ENCODE measurements around the gene P3H2. TPM values are rescaled to one million over a fixed set of nuclear protein-coding genes. Genes with fewer than 3 reads are reported as not detected.
A peak's percentile ranks its signal among the peaks of the same experiment; 100 is the strongest.
"Not testable (repeated sequence)": the region's sequence is repeated elsewhere in the genome, so short reads cannot be mapped to it uniquely, and the experiment has no call there.

The P3H2 gene
- total and polyA plus RNA-seq, 2 experiments from 2014 or later: 56.7 to 56.8 TPM

DNA sequence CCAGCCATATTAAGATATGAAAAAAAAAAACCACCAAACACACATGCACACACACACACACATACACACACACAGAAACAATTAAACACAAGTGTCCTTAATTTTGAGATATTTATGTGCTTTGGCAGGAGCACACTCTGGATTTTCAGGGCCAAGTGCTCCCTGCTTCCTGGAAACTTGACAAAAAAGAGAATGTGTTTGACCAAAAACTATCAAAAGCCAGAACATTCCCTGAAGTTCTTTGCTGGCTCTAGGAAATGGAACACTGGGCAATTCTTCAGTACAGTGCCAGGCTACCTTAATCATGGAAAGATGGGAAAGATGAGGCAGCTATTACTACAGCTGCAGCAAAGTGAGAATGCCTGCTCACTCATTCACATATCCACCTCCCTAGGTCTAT lies 44.6 kb downstream of the P3H2 start:
- TF ChIP-seq CTCF (IDR thresholded peaks at IDR 0.05; ENCODE audit: low read depth, low read length): no peak
- H3K4me3 ChIP-seq: no peak overlapping the region
- peak in 1 of 2 donors; percentile 44 for DNase-seq (ENCODE audit: low read depth in 1 of 2, low spot score in 1 of 2)
- no peaks in the 10 kb centered on the region for H3K36me3 ChIP-seq
- H3K27ac ChIP-seq: peak overlapping the region; percentile 55
- peaks cover 30% of the 10 kb centered on the region for H3K4me1 ChIP-seq (ENCODE audit: low read depth)
- no peaks in the 10 kb centered on the region for H3K9me3 ChIP-seq (ENCODE audit: low read depth)
- H3K27me3 ChIP-seq: no peaks in the 10 kb centered on the region

- DNase-seq (ENCODE audit: low read depth in 1 of 2, low spot score in 1 of 2): no peak
- no peak overlapping the region for H3K4me3 ChIP-seq
- H3K36me3 ChIP-seq: no peaks in the 10 kb centered on the region
- no peaks in the 10 kb centered on the region for H3K27me3 ChIP-seq
- H3K27ac ChIP-seq: no peak overlapping the region
- peaks cover 24% of the 10 kb centered on the region for H3K4me1 ChIP-seq (ENCODE audit: low read depth)
- H3K9me3 ChIP-seq (ENCODE audit: low read depth): no peaks in the 10 kb centered on the region
- TF ChIP-seq CTCF (IDR thresholded peaks at IDR 0.05; ENCODE audit: low read depth, low read length): no peak
Observed at GRCh38 chr3:190074817-190075216, 45.9 kb downstream of the P3H2 start.

GRCh38 chr3:190073264-190074008 lies 47.3 kb downstream of the P3H2 start:
- DNase-seq (ENCODE audit: low read depth in 1 of 2, low spot score in 1 of 2): peak in 1 of 2 donors; percentile 65
- Histone ChIP-seq H3K9me3 (ENCODE audit: low read depth) (no peaks in the 10 kb centered on the region), H3K4me3 (no peak overlapping the region), H3K27me3 (no peaks in the 10 kb centered on the region), H3K36me3 (no peaks in the 10 kb centered on the region), H3K4me1 (ENCODE audit: low read depth) (peaks cover 24% of the 10 kb centered on the region), H3K27ac (peak overlapping the region; percentile 71)
- no peak for TF ChIP-seq CTCF (IDR thresholded peaks at IDR 0.05; ENCODE audit: low read depth, low read length)

- H3K27me3 ChIP-seq: no peaks in the 10 kb centered on the region
- no peak overlapping the region for H3K4me3 ChIP-seq
- peaks cover 24% of the 10 kb centered on the region for H3K4me1 ChIP-seq (ENCODE audit: low read depth)
- peak overlapping the region; percentile 71 for H3K27ac ChIP-seq
- DNase-seq (ENCODE audit: low read depth in 1 of 2, low spot score in 1 of 2): no peak
- H3K36me3 ChIP-seq: no peaks in the 10 kb centered on the region
- no peak for TF ChIP-seq CTCF (IDR thresholded peaks at IDR 0.05; ENCODE audit: low read depth, low read length)
- H3K9me3 ChIP-seq (ENCODE audit: low read depth): no peaks in the 10 kb centered on the region
Observed at GRCh38 chr3:190072856-190073255, 47.8 kb downstream of the P3H2 start.

DNA sequence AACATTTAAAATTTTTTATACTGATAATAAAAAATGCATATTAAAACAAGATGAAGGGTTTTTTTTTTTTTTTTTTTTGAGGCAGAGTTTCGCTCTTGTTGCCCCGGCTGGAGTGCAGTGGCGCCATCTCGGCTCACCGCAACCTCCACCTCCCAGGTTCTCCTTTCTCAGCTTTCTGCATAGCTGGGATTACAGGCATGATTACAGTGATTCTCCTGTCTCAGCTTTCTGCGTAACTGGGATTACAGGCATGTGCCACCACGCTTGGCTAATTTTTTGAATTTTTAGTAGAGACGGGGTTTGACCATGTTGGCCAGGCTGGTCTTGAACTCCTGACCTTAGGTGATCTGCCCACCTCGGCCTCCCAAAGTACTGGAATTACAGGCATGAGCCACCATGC lies 48.8 kb downstream of the P3H2 start:
- H3K36me3 ChIP-seq; H3K9me3 ChIP-seq (ENCODE audit: low read depth); DNase-seq (ENCODE audit: low read depth in 1 of 2, low spot score in 1 of 2); H3K27ac ChIP-seq; H3K4me3 ChIP-seq; H3K27me3 ChIP-seq: not testable (repeated sequence)
- peaks cover 15% of the 10 kb centered on the region for H3K4me1 ChIP-seq (ENCODE audit: low read depth)

GRCh38 chr3:190070622-190071347 lies 49.9 kb downstream of the P3H2 start:
- DNase-seq (ENCODE audit: low read depth in 1 of 2, low spot score in 1 of 2): no peak
- no peaks in the 10 kb centered on the region for H3K9me3 ChIP-seq (ENCODE audit: low read depth)
- H3K27me3 ChIP-seq: no peaks in the 10 kb centered on the region
- H3K27ac ChIP-seq: no peak overlapping the region
- no peaks in the 10 kb centered on the region for H3K36me3 ChIP-seq
- H3K4me3 ChIP-seq: no peak overlapping the region
- TF ChIP-seq CTCF (IDR thresholded peaks at IDR 0.05; ENCODE audit: low read depth, low read length): no peak
- H3K4me1 ChIP-seq (ENCODE audit: low read depth): peaks cover 10% of the 10 kb centered on the region

All from cardiac muscle cell (in vitro differentiated cells and primary cell).